ENCODE measurements around the gene MREG. TPM values are rescaled to one million over a fixed set of nuclear protein-coding genes. Genes with fewer than 3 reads are reported as not detected.

The MREG gene
- total RNA-seq, 3 donors from 2014 or later (not counting 1 experiment from before 2014, with no cell fraction given), result 4.0 to 9.8 (median 6.8) TPM

GRCh38 chr2:215968499-215968898 lies 44.9 kb downstream of the MREG start:
- peaks cover 18 to 34% of the 10 kb centered on the region in 2 donors for H3K4me1 Mint-ChIP-seq
- no peaks in the 10 kb centered on the region for H3K27me3 Mint-ChIP-seq (ENCODE audit: low read depth in 2 of 2)
- no peaks in the 10 kb centered on the region for H3K27me3 ChIP-seq (ENCODE audit: control insufficient read depth, insufficient read depth, low read length)
- H3K4me3 ChIP-seq (ENCODE audit: low read length), result no peak overlapping the region
- no peaks in the 10 kb centered on the region for H3K36me3 Mint-ChIP-seq
- intact Hi-C loops (cut with micrococcal nuclease), result no loop called here
- no peak for ATAC-seq
- H3K36me3 ChIP-seq (ENCODE audit: control insufficient read depth, insufficient read depth, low read length), result no peaks in the 10 kb centered on the region
- no peak for DNase-seq
- no peaks in the 10 kb centered on the region for H3K9me3 Mint-ChIP-seq
- no peak for TF ChIP-seq CTCF (IDR thresholded peaks at IDR 0.05)
- H3K27ac ChIP-seq (ENCODE audit: low read length), result no peak overlapping the region
- H3K9me3 ChIP-seq (ENCODE audit: control insufficient read depth, insufficient read depth, low read length), result no peaks in the 10 kb centered on the region
- H3K4me3 Mint-ChIP-seq, result no peak overlapping the region
- WGBS (ENCODE audit: insufficient coverage), result 95% methylated on average over 3 of the region's 3 CpGs
- peak overlapping the region in 1 of 2 donors; percentile 9 for H3K27ac Mint-ChIP-seq
- no peaks in the 10 kb centered on the region for H3K4me1 ChIP-seq (ENCODE audit: control insufficient read depth, insufficient read depth, low read length)

- H3K9me3 Mint-ChIP-seq, result no peaks in the 10 kb centered on the region
- H3K9me3 ChIP-seq (ENCODE audit: control insufficient read depth, insufficient read depth, low read length), result no peaks in the 10 kb centered on the region
- no peak overlapping the region for H3K4me3 Mint-ChIP-seq
- intact Hi-C loops (cut with micrococcal nuclease), result no loop called here
- no peaks in the 10 kb centered on the region for H3K36me3 Mint-ChIP-seq
- no peak for TF ChIP-seq CTCF (IDR thresholded peaks at IDR 0.05)
- WGBS (ENCODE audit: insufficient coverage), result 75% methylated on average over 3 of the region's 3 CpGs
- H3K36me3 ChIP-seq (ENCODE audit: control insufficient read depth, insufficient read depth, low read length), result no peaks in the 10 kb centered on the region
- H3K4me3 ChIP-seq (ENCODE audit: low read length), result no peak overlapping the region
- H3K27ac ChIP-seq (ENCODE audit: low read length), result no peak overlapping the region
- H3K27me3 ChIP-seq (ENCODE audit: control insufficient read depth, insufficient read depth, low read length), result no peaks in the 10 kb centered on the region
- no peaks in the 10 kb centered on the region for H3K4me1 ChIP-seq (ENCODE audit: control insufficient read depth, insufficient read depth, low read length)
- DNase-seq (no peak), ATAC-seq (no peak)
- H3K27ac Mint-ChIP-seq, result peak overlapping the region in 1 of 2 donors; percentile 9
- H3K4me1 Mint-ChIP-seq, result peaks cover 16 to 34% of the 10 kb centered on the region in 2 donors
- no peaks in the 10 kb centered on the region for H3K27me3 Mint-ChIP-seq (ENCODE audit: low read depth in 2 of 2)
Measured at GRCh38 chr2:215967590-215968378, 45.6 kb downstream of the MREG start.

- Histone ChIP-seq H3K27me3 (ENCODE audit: control insufficient read depth, insufficient read depth, low read length) (no peaks in the 10 kb centered on the region), H3K9me3 (ENCODE audit: control insufficient read depth, insufficient read depth, low read length) (no peaks in the 10 kb centered on the region), H3K36me3 (ENCODE audit: control insufficient read depth, insufficient read depth, low read length) (no peaks in the 10 kb centered on the region), H3K27ac (ENCODE audit: low read length) (no peak overlapping the region), H3K4me1 (ENCODE audit: control insufficient read depth, insufficient read depth, low read length) (no peaks in the 10 kb centered on the region), H3K4me3 (ENCODE audit: low read length) (no peak overlapping the region)
- TF ChIP-seq CTCF (IDR thresholded peaks at IDR 0.05), result no peak
- H3K4me3 Mint-ChIP-seq, result no peak overlapping the region
- WGBS (ENCODE audit: insufficient coverage), result 89% methylated on average over 3 of the region's 3 CpGs
- no peak for ATAC-seq
- no peaks in the 10 kb centered on the region for H3K9me3 Mint-ChIP-seq
- H3K4me1 Mint-ChIP-seq, result peaks cover 16 to 34% of the 10 kb centered on the region in 2 donors
- DNase-seq, result no peak
- H3K27me3 Mint-ChIP-seq (ENCODE audit: low read depth in 2 of 2), result no peaks in the 10 kb centered on the region
- H3K36me3 Mint-ChIP-seq, result no peaks in the 10 kb centered on the region
- intact Hi-C loops (cut with micrococcal nuclease), result no loop called here
- H3K27ac Mint-ChIP-seq, result no peak overlapping the region
Measured at GRCh38 chr2:215966951-215967350, 46.4 kb downstream of the MREG start.

- TF ChIP-seq CTCF (IDR thresholded peaks at IDR 0.05), result no peak
- Histone ChIP-seq H3K4me3 (ENCODE audit: low read length) (no peak overlapping the region), H3K4me1 (ENCODE audit: control insufficient read depth, insufficient read depth, low read length) (no peaks in the 10 kb centered on the region), H3K36me3 (ENCODE audit: control insufficient read depth, insufficient read depth, low read length) (no peaks in the 10 kb centered on the region), H3K27me3 (ENCODE audit: control insufficient read depth, insufficient read depth, low read length) (no peaks in the 10 kb centered on the region), H3K9me3 (ENCODE audit: control insufficient read depth, insufficient read depth, low read length) (no peaks in the 10 kb centered on the region), H3K27ac (ENCODE audit: low read length) (no peak overlapping the region)
- no peaks in the 10 kb centered on the region for H3K36me3 Mint-ChIP-seq
- 41% methylated on average over 2 of the region's 4 CpGs for WGBS (ENCODE audit: insufficient coverage)
- H3K27me3 Mint-ChIP-seq (ENCODE audit: low read depth in 2 of 2), result no peaks in the 10 kb centered on the region
- intact Hi-C loops (cut with micrococcal nuclease), result no loop called here
- H3K4me1 Mint-ChIP-seq, result peaks cover 16 to 29% of the 10 kb centered on the region in 2 donors
- H3K9me3 Mint-ChIP-seq, result no peaks in the 10 kb centered on the region
- no peak for ATAC-seq
- peak overlapping the region in 1 of 2 donors; percentile 19 for H3K27ac Mint-ChIP-seq
- no peak overlapping the region for H3K4me3 Mint-ChIP-seq
- DNase-seq, result no peak
Measured at GRCh38 chr2:215966274-215966673, 47.1 kb downstream of the MREG start.
